PC-3 (cell line): Measurements from ENCODE around the gene CXCR4. TPM values are rescaled to one million over a fixed set of nuclear protein-coding genes. Genes with fewer than 3 reads are reported as not detected.

ENCODE experiments used
- ATAC-seq: fragments of 200-7000 bp; cut with Tn5 transposase; 2 replicates; pipeline ENCODE4 v1.9.1; 2020; ENCODE audit warnings: mild to moderate bottlenecking, moderate library complexity
- BruUV-seq: library from RNA; stranded (reverse); fragments of 400-500 nt; replicated peaks from 2 replicates; lab custom pipeline; 2021; lab: Mats Ljungman, UMichigan
- CTCF ChIA-PET: fragments of 300-600 bp; sonication (Branson Sonifier 250); formaldehyde crosslinking; loops from one replicate; lab custom pipeline; 2022; ENCODE audit warnings: antibody characterized with exemption; lab: Charles Lee
- POLR2A ChIA-PET: fragments of 300-600 bp; sonication (Branson Sonifier 250); formaldehyde crosslinking; loops from one replicate; lab custom pipeline; 2022; ENCODE audit warnings: antibody characterized with exemption; ENCODE audit not compliant: unreplicated experiment; lab: Charles Lee
- DNase-seq: peaks from one replicate; pipeline ENCODE4 v3.0.0-alpha.2; 2015
- H2AFZ ChIP-seq: fragments of 300-600 bp; sonication (generic); 2 replicates; pipeline ENCODE4 v1.6.0; 2016; ENCODE audit warnings: antibody characterized with exemption, low read length
- H3F3A ChIP-seq: fragments of 300-600 bp; sonication (generic); one replicate; pipeline ENCODE4 v1.6.0; 2017; ENCODE audit warnings: antibody characterized with exemption, low read length, control low read depth, mild to moderate bottlenecking; ENCODE audit not compliant: unreplicated experiment
- H3K27ac ChIP-seq: fragments of 300-600 bp; sonication (generic); 2 replicates; pipeline ENCODE4 v1.5.1; 2016; ENCODE audit warnings: mild to moderate bottlenecking, low read length
- H3K27me3 ChIP-seq: fragments of 300-600 bp; sonication (generic); 2 replicates; pipeline ENCODE4 v1.6.1; 2016; ENCODE audit warnings: low read length, mixed read lengths
- H3K36me3 ChIP-seq: fragments of 300-600 bp; sonication (generic); 2 replicates; pipeline ENCODE4 v1.6.1; 2016; ENCODE audit warnings: low read depth, mixed run types, low read length, mixed read lengths
- H3K4me1 ChIP-seq: fragments of 300-600 bp; sonication (generic); 2 replicates; pipeline ENCODE4 v1.5.1; 2016; ENCODE audit warnings: low read length; ENCODE audit not compliant: insufficient read depth
- H3K4me2 ChIP-seq: fragments of 300-600 bp; sonication (generic); 2 replicates; pipeline ENCODE4 v1.6.0; 2016; ENCODE audit warnings: low read length
- H3K4me3 ChIP-seq: fragments of 300-600 bp; sonication (generic); 2 replicates; pipeline ENCODE4 v1.5.1; 2016; ENCODE audit warnings: mild to moderate bottlenecking, low read length, mixed read lengths
- H3K79me2 ChIP-seq: fragments of 300-600 bp; sonication (generic); 2 replicates; pipeline ENCODE4 v1.6.1; 2017; ENCODE audit warnings: low read length, mixed read lengths
- H3K9ac ChIP-seq: fragments of 300-600 bp; sonication (generic); 2 replicates; pipeline ENCODE4 v1.6.0; 2016; ENCODE audit warnings: mild to moderate bottlenecking, low read length
- H3K9me2 ChIP-seq: fragments of 300-600 bp; sonication (generic); replicated peaks from 2 replicates; pipeline ENCODE4 v1.6.1; 2016; ENCODE audit warnings: mixed run types, low read length, mixed read lengths
- H3K9me3 ChIP-seq: fragments of 300-600 bp; sonication (generic); 2 replicates; pipeline ENCODE4 v1.6.1; 2016; ENCODE audit warnings: low read length, mixed read lengths
- H4K20me1 ChIP-seq: fragments of 300-600 bp; sonication (generic); 2 replicates; pipeline ENCODE4 v1.6.1; 2016; ENCODE audit warnings: low read length, mixed read lengths
- CTCF ChIP-seq: fragments of 300-600 bp; sonication (generic); conservative IDR thresholded peaks from 2 replicates; pipeline ENCODE4 v1.5.1; 2017; ENCODE audit warnings: antibody characterized with exemption, low read depth, mild to moderate bottlenecking, low read length
- EZH2 ChIP-seq: fragments of 300-600 bp; sonication (generic); IDR thresholded peaks from one replicate; pipeline ENCODE4 v1.6.1; 2017; ENCODE audit warnings: antibody characterized with exemption, mild to moderate bottlenecking, low read length; ENCODE audit not compliant: unreplicated experiment
- EZH2phosphoT487 ChIP-seq: fragments of 300-600 bp; sonication (generic); IDR thresholded peaks from 2 replicates; pipeline ENCODE4 v1.6.1; 2018; ENCODE audit warnings: mild to moderate bottlenecking, antibody characterized with exemption, low read length, borderline replicate concordance
- intact Hi-C: fragments of 100-400 bp; cut with micrococcal nuclease; formaldehyde crosslinking; loops from 2 replicates; pipeline ENCODE4 v1.9.0; 2023
- total RNA-seq: library from RNA; depleted of rRNA; stranded (reverse); fragments of >200 nt; gene quantifications from 2 replicates; pipeline ENCODE4 v1.2.3, GENCODE V29; 2014

The CXCR4 gene
- total RNA-seq, 1 experiment from 2014 or later: 2.1 TPM

DNA sequence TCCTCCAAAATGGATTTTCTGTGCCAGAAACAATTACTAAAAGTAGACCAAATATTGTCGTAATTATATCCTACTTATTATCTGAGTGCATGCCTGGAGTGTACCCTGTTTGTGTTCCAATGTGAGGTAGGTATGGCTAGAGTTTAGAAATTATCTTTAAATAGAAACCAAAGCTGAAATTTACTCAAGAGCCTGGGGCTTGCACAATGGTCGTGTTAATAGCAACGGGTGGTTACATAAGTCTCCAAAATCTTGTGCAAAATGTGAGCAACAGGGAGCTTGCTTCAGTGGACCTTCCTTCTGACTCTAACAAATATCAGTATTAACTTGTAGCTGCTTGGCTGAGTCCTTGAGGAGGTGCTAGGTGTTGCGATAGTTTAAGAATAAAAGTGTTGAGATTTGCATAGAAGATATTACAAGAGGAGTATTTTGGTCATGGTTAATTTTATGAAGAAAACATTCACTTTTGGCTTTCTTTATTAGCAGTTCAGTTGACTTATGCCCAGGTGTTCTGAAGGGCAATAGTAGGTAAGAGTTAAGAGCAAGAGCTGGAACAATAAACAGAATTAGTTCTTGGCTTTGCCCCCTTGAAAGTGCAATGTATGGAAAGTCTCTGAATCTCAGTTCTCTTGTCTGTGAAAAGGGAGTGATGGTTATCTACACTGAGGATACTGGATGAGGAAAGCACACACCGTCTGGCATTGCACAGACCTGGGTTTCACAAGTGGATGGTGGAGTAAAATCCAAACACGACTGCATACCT is 4.6 kb downstream of the CXCR4 start:
- no peak overlapping the region for H2AFZ ChIP-seq
- ATAC-seq (no peak), DNase-seq (no peak)
- ChIA-PET CTCF (no interaction called here), POLR2A (no interaction called here)
- H3K27ac ChIP-seq: no peak overlapping the region
- H3K9me2 ChIP-seq: no peaks in the 10 kb centered on the region
- H3K4me1 ChIP-seq: peaks cover 13% of the 10 kb centered on the region; the same call in 1 of the 2 replicates
- no peaks in the 10 kb centered on the region for H3K9me3 ChIP-seq
- H3K27me3 ChIP-seq: peaks cover 96% of the 10 kb centered on the region
- no peak overlapping the region for H3K9ac ChIP-seq
- no peak overlapping the region for H3K4me3 ChIP-seq
- TF ChIP-seq EZH2 (no peak), EZH2phosphoT487 (no peak), CTCF (no peak)
- H4K20me1 ChIP-seq: no peaks in the 10 kb centered on the region
- no peaks in the 10 kb centered on the region for H3K36me3 ChIP-seq
- no peak overlapping the region for H3K4me2 ChIP-seq
- no TSS peak for BruUV-seq
- intact Hi-C loops: no loop called here
- H3K79me2 ChIP-seq: no peaks in the 10 kb centered on the region
- H3F3A ChIP-seq: no peaks in the 10 kb centered on the region

DNA sequence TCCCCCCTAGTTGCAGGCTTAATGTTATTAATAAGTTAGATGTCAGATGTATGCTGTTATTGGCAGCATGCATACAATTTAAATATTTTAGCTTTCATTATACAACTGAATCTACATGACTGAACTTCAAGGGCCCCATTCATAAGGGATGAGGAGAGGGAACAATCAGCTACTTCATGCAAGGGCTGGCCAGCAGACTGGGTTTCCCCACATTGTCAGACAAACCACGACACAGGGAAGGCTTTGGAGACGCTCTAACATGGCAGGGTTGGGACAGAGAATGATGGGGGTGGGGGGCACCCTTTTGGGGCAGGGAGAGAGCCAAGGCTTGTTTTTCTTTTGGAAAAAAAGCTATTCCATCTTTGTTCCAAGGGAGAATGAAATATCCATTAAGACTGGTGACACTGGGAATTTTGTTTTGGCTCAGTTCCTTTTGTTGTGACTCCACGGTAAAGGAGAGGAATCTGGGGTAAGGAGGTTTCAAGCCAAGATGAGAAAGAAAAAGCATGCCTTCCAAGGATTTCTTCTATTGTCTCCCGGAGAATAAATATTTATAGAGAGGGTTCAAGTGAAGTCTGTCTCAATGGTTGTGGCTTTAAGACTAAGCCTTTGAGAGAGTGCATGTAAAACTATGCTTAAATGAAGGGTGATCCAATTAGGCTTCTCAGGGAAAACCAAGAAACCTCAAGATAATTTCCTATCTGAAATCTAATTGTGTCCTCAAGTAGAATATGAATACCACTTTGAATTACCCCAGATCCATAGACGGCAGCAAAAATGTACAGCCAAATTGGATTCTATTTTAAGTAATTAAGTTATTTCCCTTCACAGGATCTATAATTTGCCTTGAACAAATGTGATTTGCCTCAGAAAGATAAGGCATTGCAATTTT is 5.4 kb downstream of the CXCR4 start:
- no peaks in the 10 kb centered on the region for H3K79me2 ChIP-seq
- H3K4me3 ChIP-seq: no peak overlapping the region
- POLR2A ChIA-PET: no interaction called here
- H3K9me3 ChIP-seq: no peaks in the 10 kb centered on the region
- no peaks in the 10 kb centered on the region for H3F3A ChIP-seq
- ATAC-seq: no peak
- BruUV-seq: no TSS peak
- no peak overlapping the region for H2AFZ ChIP-seq
- H3K9ac ChIP-seq: no peak overlapping the region
- no peak overlapping the region for H3K27ac ChIP-seq
- H4K20me1 ChIP-seq: no peaks in the 10 kb centered on the region
- no peaks in the 10 kb centered on the region for H3K9me2 ChIP-seq
- CTCF ChIA-PET: no interaction called here
- H3K27me3 ChIP-seq: peaks cover 96% of the 10 kb centered on the region
- no peak overlapping the region for H3K4me2 ChIP-seq
- peaks cover 13% of the 10 kb centered on the region; the same call in 1 of the 2 replicates for H3K4me1 ChIP-seq
- TF ChIP-seq EZH2phosphoT487: no peak
- no peak for TF ChIP-seq EZH2
- TF ChIP-seq CTCF: no peak
- no peaks in the 10 kb centered on the region for H3K36me3 ChIP-seq
- intact Hi-C loops: no loop called here
- DNase-seq: no peak
